22Rv1 (cell line): Measurements from ENCODE around the gene TRHDE.

Experiments used
- ZFX ChIP-seq: fragments of 450-650 bp; IDR thresholded peaks from 2 replicates; pipeline ENCODE4 v1.6.1; 2017; ENCODE audit warnings: antibody characterized with exemption, borderline replicate concordance
- TF ChIP-seq, protein P1 (sequence below): fragments of 450-650 bp; IDR thresholded peaks from 2 replicates; pipeline ENCODE4 v1.5.1; 2017; ENCODE audit warnings: mild to moderate bottlenecking

GRCh38 chr12:72273499-72273837, 1.3 kb downstream of the TRHDE start:
- TF ChIP-seq, protein P1, sequence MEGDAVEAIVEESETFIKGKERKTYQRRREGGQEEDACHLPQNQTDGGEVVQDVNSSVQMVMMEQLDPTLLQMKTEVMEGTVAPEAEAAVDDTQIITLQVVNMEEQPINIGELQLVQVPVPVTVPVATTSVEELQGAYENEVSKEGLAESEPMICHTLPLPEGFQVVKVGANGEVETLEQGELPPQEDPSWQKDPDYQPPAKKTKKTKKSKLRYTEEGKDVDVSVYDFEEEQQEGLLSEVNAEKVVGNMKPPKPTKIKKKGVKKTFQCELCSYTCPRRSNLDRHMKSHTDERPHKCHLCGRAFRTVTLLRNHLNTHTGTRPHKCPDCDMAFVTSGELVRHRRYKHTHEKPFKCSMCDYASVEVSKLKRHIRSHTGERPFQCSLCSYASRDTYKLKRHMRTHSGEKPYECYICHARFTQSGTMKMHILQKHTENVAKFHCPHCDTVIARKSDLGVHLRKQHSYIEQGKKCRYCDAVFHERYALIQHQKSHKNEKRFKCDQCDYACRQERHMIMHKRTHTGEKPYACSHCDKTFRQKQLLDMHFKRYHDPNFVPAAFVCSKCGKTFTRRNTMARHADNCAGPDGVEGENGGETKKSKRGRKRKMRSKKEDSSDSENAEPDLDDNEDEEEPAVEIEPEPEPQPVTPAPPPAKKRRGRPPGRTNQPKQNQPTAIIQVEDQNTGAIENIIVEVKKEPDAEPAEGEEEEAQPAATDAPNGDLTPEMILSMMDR: no peak
- TF ChIP-seq ZFX: no peak
